HepG2 (cell line): ENCODE results near the gene MTCH1. TPM values are rescaled to one million over a fixed set of nuclear protein-coding genes. Genes with fewer than 3 reads are reported as not detected.

Source experiments
- ATAC-seq: fragments of 200-7000 bp; cut with Tn5 transposase; 3 replicates; pipeline ENCODE4 v1.9.1; 2020; ENCODE audit warnings: mild to moderate bottlenecking, moderate library complexity
- BruUV-seq: library from RNA; stranded (reverse); fragments of 400-500 nt; replicated peaks from 2 replicates; lab custom pipeline; 2021; lab: Mats Ljungman, UMichigan
- CTCF ChIA-PET: fragments of 300-600 bp; formaldehyde crosslinking; extraction: SDS; loops from one replicate; lab custom pipeline; 2021; ENCODE audit warnings: low total read pairs, inconsistent platforms, low intra/inter-chr PET ratio; lab: Yijun Ruan, JAX
- POLR2A ChIA-PET: fragments of 350-600 bp; sonication (Branson Sonifier 250); formaldehyde crosslinking; loops from one replicate; lab custom pipeline; 2020; ENCODE audit warnings: antibody characterized with exemption, inconsistent platforms; lab: Yijun Ruan, JAX
- DNase-seq: peaks from one replicate; pipeline ENCODE4 v3.0.0-alpha.2; 2015; ENCODE audit warnings: low spot score
- FAIRE-seq: peaks from 3 replicates; lab custom pipeline; 2011; peaks lifted over from hg19 to GRCh38; lab: Jason Lieb, UNC
- H2AFZ ChIP-seq: one replicate; pipeline ENCODE4 v1.6.1; 2011; ENCODE audit warnings: low read length, inconsistent platforms
- H3K27ac ChIP-seq: fragments of 300-600 bp; 3 replicates; pipeline ENCODE4 v1.8.0; 2011; ENCODE audit warnings: mixed run types, mild to moderate bottlenecking, mixed read lengths, low read length, inconsistent platforms; ENCODE audit not compliant: insufficient read depth; ENCODE audit errors: extremely low read length
- H3K27me3 ChIP-seq, 2 experiments: fragments of 200-600 bp in 1 of 2; 2 replicates in 1 of 2; 3 replicates in 1 of 2; pipeline versions ENCODE4 v1.6.0 to v1.8.0; 2011; ENCODE audit warnings: low read length in 2 of 2, mild to moderate bottlenecking in 2 of 2, moderate library complexity in 2 of 2, inconsistent platforms in 1 of 2; ENCODE audit not compliant: insufficient read depth in 2 of 2, control insufficient read depth in 1 of 2
- H3K36me3 ChIP-seq, 2 experiments: fragments of 200-600 bp in 1 of 2; replicated peaks in 1 of 2; 2 replicates in 1 of 2; 3 replicates in 1 of 2; pipeline versions ENCODE4 v1.5.1 to v1.8.0; 2011; ENCODE audit warnings: low read length in 2 of 2, inconsistent platforms in 1 of 2; ENCODE audit not compliant: insufficient read depth in 2 of 2, control insufficient read depth in 1 of 2
- H3K4me1 ChIP-seq: 2 replicates; pipeline ENCODE4 v1.5.1; 2012; ENCODE audit warnings: low read length, inconsistent platforms; ENCODE audit not compliant: insufficient read depth
- H3K4me2 ChIP-seq: 2 replicates; pipeline ENCODE4 v1.6.0; 2011; ENCODE audit warnings: low read depth, low read length, inconsistent platforms
- H3K4me3 ChIP-seq, 3 experiments: fragments of 200-600 bp in 1 of 3; sonication (generic), shearing (Covaris generic) in 1 of 3; replicated peaks in 1 of 3; 2 replicates each; pipeline ENCODE4 v1.5.1; 2011 to 2016; ENCODE audit warnings: low read length in 3 of 3, inconsistent platforms in 2 of 3, low read depth in 2 of 3, mild to moderate bottlenecking in 2 of 3, control low read depth in 1 of 3, mixed read lengths in 1 of 3; ENCODE audit not compliant: insufficient read depth in 1 of 3
- H3K79me2 ChIP-seq: one replicate; pipeline ENCODE4 v1.6.1; 2011; ENCODE audit warnings: low read length, inconsistent platforms; ENCODE audit not compliant: insufficient read depth
- H3K9ac ChIP-seq: 2 replicates; pipeline ENCODE4 v1.6.0; 2011; ENCODE audit warnings: mild to moderate bottlenecking, low read depth, low read length, inconsistent platforms; ENCODE audit not compliant: insufficient read depth
- H3K9me3 ChIP-seq: 2 replicates; pipeline ENCODE4 v1.5.1; 2012; ENCODE audit warnings: mild to moderate bottlenecking, low read length
- H4K20me1 ChIP-seq: 2 replicates; pipeline ENCODE4 v1.6.0; 2011; ENCODE audit warnings: inconsistent platforms, mild to moderate bottlenecking, low read length, moderate library complexity; ENCODE audit not compliant: insufficient read depth
- ATF5 ChIP-seq: sonication (generic); formaldehyde crosslinking; IDR thresholded peaks from 2 replicates; pipeline ENCODE4 v1.4.0; 2020; ENCODE audit warnings: mild to moderate bottlenecking, low read depth, missing genetic modification reagents
- CTCF ChIP-seq: sonication (generic); formaldehyde crosslinking; IDR thresholded peaks from 2 replicates; pipeline ENCODE4 v1.5.0; 2020; ENCODE audit warnings: mild to moderate bottlenecking, missing genetic modification reagents, moderate library complexity
- KDM5B ChIP-seq: sonication (generic); formaldehyde crosslinking; IDR thresholded peaks from 2 replicates; pipeline ENCODE4 v1.4.0; 2020; ENCODE audit warnings: missing genetic modification reagents, mild to moderate bottlenecking, borderline replicate concordance
- KLF15 ChIP-seq: sonication (generic); formaldehyde crosslinking; IDR thresholded peaks from 2 replicates; pipeline ENCODE4 v1.8.1; 2023; ENCODE audit warnings: borderline replicate concordance, mild to moderate bottlenecking, inconsistent platforms, missing genetic modification reagents, mixed read lengths
- NRL ChIP-seq: sonication (generic); formaldehyde crosslinking; IDR thresholded peaks from 2 replicates; pipeline ENCODE4 v1.5.0; 2020; ENCODE audit warnings: missing genetic modification reagents, mild to moderate bottlenecking, moderate library complexity, borderline replicate concordance
- SALL2 ChIP-seq: sonication (generic); formaldehyde crosslinking; IDR thresholded peaks from 2 replicates; pipeline ENCODE4 v1.8.1; 2023; ENCODE audit warnings: mild to moderate bottlenecking, missing genetic modification reagents, inconsistent platforms
- SP4 ChIP-seq: sonication (generic); formaldehyde crosslinking; IDR thresholded peaks from 2 replicates; pipeline ENCODE4 v1.8.1; 2023; ENCODE audit warnings: mild to moderate bottlenecking, missing genetic modification reagents
- TBP ChIP-seq: sonication (generic); formaldehyde crosslinking; IDR thresholded peaks from 2 replicates; pipeline ENCODE4 v1.5.0; 2020; ENCODE audit warnings: missing genetic modification reagents
- TGIF2 ChIP-seq: IDR thresholded peaks from 2 replicates; pipeline ENCODE4 v1.6.1; 2016; ENCODE audit warnings: control low read depth, missing compliant biosample characterization
- ZNF160 ChIP-seq: sonication (generic); formaldehyde crosslinking; IDR thresholded peaks from 2 replicates; pipeline ENCODE4 v1.8.0; 2022; ENCODE audit warnings: mild to moderate bottlenecking, inconsistent platforms, missing genetic modification reagents
- WGBS: methylation state at CpG from one replicate; pipeline ENCODE4 v1.1.6; 2017; ENCODE audit warnings: low lambda C conversion rate; 5-methylcytosine and 5-hydroxymethylcytosine counted together
- in situ Hi-C: cut with HindIII; loops from 2 replicates; pipeline ENCODE4 v1.10.0; 2017; ENCODE audit warnings: low pct_unique_long_range_greater_than_20kb; ENCODE audit not compliant: extremely low pct_ligation_motif_present
- intact Hi-C: fragments of 100-400 bp; cut with micrococcal nuclease; formaldehyde crosslinking; loops from one replicate; pipeline ENCODE4 v1.10.0; 2022; ENCODE audit not compliant: unreplicated experiment
- polyA plus RNA-seq, 8 experiments: library from polyadenylated mRNA; depleted of rRNA in 3 of 8; stranded (reverse) in 7 of 8; unstranded in 1 of 8; fragments of >200 nt; fragmentation: Illumina TruSeq in 4 of 8; extraction: Trizol in 4 of 8; gene quantifications; 2 replicates each; pipeline versions ENCODE4 v1.2.1 to v1.2.3, GENCODE V29; 2011 to 2016; ENCODE audit warnings: low read depth in 4 of 8, missing spikeins in 1 of 8, mixed read lengths in 1 of 8; ENCODE audit not compliant: insufficient read depth in 1 of 8
- total RNA-seq, 5 experiments: library from RNA; depleted of rRNA; stranded (reverse); fragments of >200 nt; fragmentation: Illumina TruSeq; extraction: Trizol; gene quantifications; 2 replicates each; pipeline ENCODE4 v1.2.3, GENCODE V29; 2016; ENCODE audit warnings: low read depth in 1 of 5
- TF ChIP-seq, protein P1 (sequence below): sonication (generic); formaldehyde crosslinking; IDR thresholded peaks from 2 replicates; pipeline ENCODE4 v1.4.0; 2020; ENCODE audit warnings: low read depth, mild to moderate bottlenecking, missing genetic modification reagents

MTCH1 gene
- total and polyA plus RNA-seq, 2 of the 13 experiments (the other 11 are each of a cell fraction or from before 2014, with no cell fraction given), result 86.2 to 144 TPM

- TF ChIP-seq, protein P1, sequence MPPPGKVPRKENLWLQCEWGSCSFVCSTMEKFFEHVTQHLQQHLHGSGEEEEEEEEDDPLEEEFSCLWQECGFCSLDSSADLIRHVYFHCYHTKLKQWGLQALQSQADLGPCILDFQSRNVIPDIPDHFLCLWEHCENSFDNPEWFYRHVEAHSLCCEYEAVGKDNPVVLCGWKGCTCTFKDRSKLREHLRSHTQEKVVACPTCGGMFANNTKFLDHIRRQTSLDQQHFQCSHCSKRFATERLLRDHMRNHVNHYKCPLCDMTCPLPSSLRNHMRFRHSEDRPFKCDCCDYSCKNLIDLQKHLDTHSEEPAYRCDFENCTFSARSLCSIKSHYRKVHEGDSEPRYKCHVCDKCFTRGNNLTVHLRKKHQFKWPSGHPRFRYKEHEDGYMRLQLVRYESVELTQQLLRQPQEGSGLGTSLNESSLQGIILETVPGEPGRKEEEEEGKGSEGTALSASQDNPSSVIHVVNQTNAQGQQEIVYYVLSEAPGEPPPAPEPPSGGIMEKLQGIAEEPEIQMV (CRISPR knock-in tag), result no peak
- TF ChIP-seq TBP, result no peak
- TF ChIP-seq ATF5, result no peak
- no peak for TF ChIP-seq TGIF2 (CRISPR knock-in tag)
- TF ChIP-seq KLF15 (CRISPR knock-in tag), result no peak
- no peak for TF ChIP-seq ZNF160 (CRISPR knock-in tag)
- TF ChIP-seq SP4, result no peak
Measured at GRCh38 chr6:36980129-36980528, 5.9 kb downstream of the MTCH1 start (continued).

- in situ Hi-C loops, result no loop called here
- BruUV-seq, result no TSS peak
- H2AFZ ChIP-seq, result no peak overlapping the region
- no peaks in the 10 kb centered on the region; the same call in none of the 2 replicates for H4K20me1 ChIP-seq
- H3K27me3 ChIP-seq, result no peaks in the 10 kb centered on the region
- ATAC-seq, result no peak
- H3K9ac ChIP-seq, result no peak overlapping the region
- peak; percentile 18 for FAIRE-seq
- intact Hi-C loops, result no loop called here
- H3K4me2 ChIP-seq, result no peak overlapping the region
- H3K9me3 ChIP-seq, result no peaks in the 10 kb centered on the region
- H3K4me1 ChIP-seq, result peaks cover 14% of the 10 kb centered on the region
- no peak overlapping the region for H3K4me3 ChIP-seq
- no peak for DNase-seq
- ChIA-PET CTCF (no interaction called here), POLR2A (no interaction called here)
- TF ChIP-seq KDM5B (CRISPR knock-in tag), result no peak
- 0 out of 2 replicates have a peak, but pooled peaks have one; percentile 14 for TF ChIP-seq CTCF (CRISPR knock-in tag)
- no peak for TF ChIP-seq SALL2 (CRISPR knock-in tag)
- no peak for TF ChIP-seq NRL
- no peak overlapping the region for H3K27ac ChIP-seq
- peaks cover 42 to 63% of the 10 kb centered on the region in 2 experiments for H3K36me3 ChIP-seq
- 91% methylated on average over 4 of the region's 4 CpGs for WGBS
- peaks cover 40% of the 10 kb centered on the region for H3K79me2 ChIP-seq
Measured at GRCh38 chr6:36979347-36979742, 6.7 kb downstream of the MTCH1 start.
